GM15510 (cell line): ENCODE data around the gene SLC10A2.

Experiments used
- POLR2A ChIP-seq: IDR thresholded peaks from 3 replicates; pipeline ENCODE4 v1.6.1; 2011; ENCODE audit warnings: borderline replicate concordance; ENCODE audit not compliant: insufficient read length; ENCODE audit errors: extremely low read depth

The SLC10A2 gene

GRCh38 chr13:103007427-103007762, 58.8 kb downstream of the SLC10A2 start:
- no peak for TF ChIP-seq POLR2A

- TF ChIP-seq POLR2A: no peak
These were observed 59.4 kb downstream of the SLC10A2 start for GRCh38 chr13:103006641-103007426.

GRCh38 chr13:103004661-103005345, 61.4 kb downstream of the SLC10A2 start:
- no peak for TF ChIP-seq POLR2A

- no peak for TF ChIP-seq POLR2A
These were observed 62.6 kb downstream of the SLC10A2 start for GRCh38 chr13:103003631-103004030.

- TF ChIP-seq POLR2A: no peak
These were observed 63.9 kb downstream of the SLC10A2 start for GRCh38 chr13:103002279-103002678.

GRCh38 chr13:103000157-103000556, 66.1 kb downstream of the SLC10A2 start:
- TF ChIP-seq POLR2A: no peak

- no peak for TF ChIP-seq POLR2A
These were observed 66.7 kb downstream of the SLC10A2 start for GRCh38 chr13:102999499-102999898.
